ENCODE data around the gene PCDH9.
A peak's percentile ranks its signal among the peaks of the same experiment; 100 is the strongest.

Gene PCDH9

GRCh38 chr13:67133476-67133875, 96.7 kb downstream of the PCDH9 start:
- H2AFZ ChIP-seq (ENCODE audit: low read length) = peak overlapping the region; percentile 74; the same call in 1 of the 2 replicates

GRCh38 chr13:67131393-67131792, 98.7 kb downstream of the PCDH9 start:
- Histone ChIP-seq H3K9me3 (ENCODE audit: low read length) (no peaks in the 10 kb centered on the region; the same call in 1 of the 2 replicates), H3K4me3 (ENCODE audit: low read depth, low read length, poor library complexity, severe bottlenecking) (no peak overlapping the region), H3K4me2 (ENCODE audit: low read length) (no peak overlapping the region), H3K27ac (ENCODE audit: low read depth, low read length, poor library complexity, severe bottlenecking) (no peak overlapping the region), H2AFZ (ENCODE audit: low read length) (0 out of 2 replicates have a peak overlapping the region, but pooled peaks have one; percentile 32), H3K9me2 (ENCODE audit: low read depth, low read length) (no peaks in the 10 kb centered on the region), H3F3A (ENCODE audit: insufficient read depth, low read length) (no peaks in the 10 kb centered on the region), H3K27me3 (ENCODE audit: insufficient read depth, low read length) (no peaks in the 10 kb centered on the region), H3K79me2 (ENCODE audit: insufficient read depth, low read length) (no peaks in the 10 kb centered on the region), H3K36me3 (ENCODE audit: insufficient read depth, low read length) (no peaks in the 10 kb centered on the region), H4K20me1 (ENCODE audit: insufficient read depth, low read length) (no peaks in the 10 kb centered on the region), H3K4me1 (ENCODE audit: insufficient read depth, low read length, severe bottlenecking) (peaks cover 48% of the 10 kb centered on the region), H3K9ac (ENCODE audit: low read length) (no peak overlapping the region)
- TF ChIP-seq CTCF (IDR thresholded peaks at IDR 0.05; ENCODE audit: low read length) (no peak), EZH2 (IDR thresholded peaks at IDR 0.05; ENCODE audit: borderline replicate concordance, low read length) (no peak)

More at GRCh38 chr13:67133476-67133875, 96.7 kb downstream of the PCDH9 start:
- Histone ChIP-seq H3K4me1 (ENCODE audit: insufficient read depth, low read length, severe bottlenecking) (peaks cover 57% of the 10 kb centered on the region), H3K27ac (ENCODE audit: low read depth, low read length, poor library complexity, severe bottlenecking) (no peak overlapping the region), H3K4me3 (ENCODE audit: low read depth, low read length, poor library complexity, severe bottlenecking) (no peak overlapping the region), H3F3A (ENCODE audit: insufficient read depth, low read length) (no peaks in the 10 kb centered on the region), H3K9me2 (ENCODE audit: low read depth, low read length) (no peaks in the 10 kb centered on the region), H3K9me3 (ENCODE audit: low read length) (no peaks in the 10 kb centered on the region; the same call in 1 of the 2 replicates), H3K4me2 (ENCODE audit: low read length) (no peak overlapping the region), H3K27me3 (ENCODE audit: insufficient read depth, low read length) (no peaks in the 10 kb centered on the region), H3K36me3 (ENCODE audit: insufficient read depth, low read length) (no peaks in the 10 kb centered on the region), H4K20me1 (ENCODE audit: insufficient read depth, low read length) (no peaks in the 10 kb centered on the region), H3K9ac (ENCODE audit: low read length) (no peak overlapping the region), H3K79me2 (ENCODE audit: insufficient read depth, low read length) (no peaks in the 10 kb centered on the region)
- TF ChIP-seq CTCF (IDR thresholded peaks at IDR 0.05; ENCODE audit: low read length) (no peak), EZH2 (IDR thresholded peaks at IDR 0.05; ENCODE audit: borderline replicate concordance, low read length) (no peak)

- Histone ChIP-seq H3K36me3 (ENCODE audit: insufficient read depth, low read length) (no peaks in the 10 kb centered on the region), H3K79me2 (ENCODE audit: insufficient read depth, low read length) (no peaks in the 10 kb centered on the region), H4K20me1 (ENCODE audit: insufficient read depth, low read length) (no peaks in the 10 kb centered on the region), H2AFZ (ENCODE audit: low read length) (peak overlapping the region; percentile 44), H3K4me3 (ENCODE audit: low read depth, low read length, poor library complexity, severe bottlenecking) (no peak overlapping the region), H3K9me3 (ENCODE audit: low read length) (no peaks in the 10 kb centered on the region; the same call in 1 of the 2 replicates), H3K4me1 (ENCODE audit: insufficient read depth, low read length, severe bottlenecking) (peaks cover 38% of the 10 kb centered on the region), H3K9me2 (ENCODE audit: low read depth, low read length) (no peaks in the 10 kb centered on the region), H3K27me3 (ENCODE audit: insufficient read depth, low read length) (no peaks in the 10 kb centered on the region), H3K4me2 (ENCODE audit: low read length) (no peak overlapping the region), H3K9ac (ENCODE audit: low read length) (no peak overlapping the region), H3F3A (ENCODE audit: insufficient read depth, low read length) (no peaks in the 10 kb centered on the region), H3K27ac (ENCODE audit: low read depth, low read length, poor library complexity, severe bottlenecking) (no peak overlapping the region)
- TF ChIP-seq EZH2 (IDR thresholded peaks at IDR 0.05; ENCODE audit: borderline replicate concordance, low read length) (no peak), CTCF (IDR thresholded peaks at IDR 0.05; ENCODE audit: low read length) (no peak)
Observed at GRCh38 chr13:67130444-67130843, 99.7 kb downstream of the PCDH9 start.

Measured in OCI-LY1 (cell line).